H1 (cell line): ENCODE data around the gene P2RX7. TPM values are rescaled to one million over a fixed set of nuclear protein-coding genes. Genes with fewer than 3 reads are reported as not detected.

Experiments used
- CTCF ChIA-PET: fragments of 300-600 bp; sonication (Branson Sonifier 250); formaldehyde crosslinking; loops from one replicate; lab custom pipeline; 2021; ENCODE audit not compliant: partially characterized antibody; lab: Charles Lee
- POLR2A ChIA-PET: fragments of 300-600 bp; sonication (Branson Sonifier 250); formaldehyde crosslinking; loops from one replicate; lab custom pipeline; 2021; ENCODE audit warnings: inconsistent platforms; ENCODE audit not compliant: partially characterized antibody; lab: Charles Lee
- DNase-seq, 2 experiments: peaks; one replicate each; pipeline versions ENCODE4 v3.0.0 to v3.0.0-alpha.2; 2010 to 2022; ENCODE audit warnings: low spot score in 2 of 2, low read depth in 1 of 2, mixed read lengths in 1 of 2
- FAIRE-seq: peaks from 2 replicates; lab custom pipeline; 2011; peaks lifted over from hg19 to GRCh38; lab: Jason Lieb, UNC
- H2AFZ ChIP-seq: 2 replicates; pipeline ENCODE4 v1.8.1; 2012; ENCODE audit warnings: low read length, inconsistent platforms
- H2AK5ac ChIP-seq: 2 replicates; pipeline ENCODE4 v1.6.1; 2013; ENCODE audit warnings: low read depth, low read length
- H2BK120ac ChIP-seq: replicated peaks from 2 replicates; pipeline ENCODE3; 2013; ENCODE audit warnings: low read depth, low read length, inconsistent platforms
- H2BK12ac ChIP-seq: 2 replicates; pipeline ENCODE4 v1.6.1; 2013; ENCODE audit warnings: low read depth, low read length
- H2BK15ac ChIP-seq: 2 replicates; pipeline ENCODE4 v1.6.1; 2013; ENCODE audit warnings: low read length
- H2BK20ac ChIP-seq: 2 replicates; pipeline ENCODE4 v1.6.1; 2013; ENCODE audit warnings: low read length
- H2BK5ac ChIP-seq: 2 replicates; pipeline ENCODE4 v1.6.1; 2013; ENCODE audit warnings: low read depth, low read length
- H3K14ac ChIP-seq: 2 replicates; pipeline ENCODE4 v1.6.1; 2013; ENCODE audit warnings: inconsistent platforms; ENCODE audit not compliant: insufficient read length
- H3K18ac ChIP-seq: 2 replicates; pipeline ENCODE4 v1.6.1; 2013; ENCODE audit warnings: low read length; ENCODE audit errors: extremely low read depth
- H3K23ac ChIP-seq: 2 replicates; pipeline ENCODE4 v1.6.1; 2013; ENCODE audit warnings: inconsistent platforms; ENCODE audit not compliant: insufficient read length
- H3K23me2 ChIP-seq: 2 replicates; pipeline ENCODE4 v1.6.1; 2013; ENCODE audit warnings: low read depth, low read length
- H3K27ac ChIP-seq: 2 replicates; pipeline ENCODE4 v1.6.1; 2011; ENCODE audit warnings: low read depth, low read length, inconsistent platforms
- H3K27me3 ChIP-seq, 4 experiments: replicated peaks in 1 of 4; 1 replicate in 1 of 4; 2 replicates in 3 of 4; pipeline versions ENCODE4 v1.6.1 to v1.8.1; 2011 to 2013; ENCODE audit warnings: low read length in 3 of 4, mild to moderate bottlenecking in 3 of 4, inconsistent platforms in 2 of 4, mixed read lengths in 2 of 4, moderate library complexity in 1 of 4; ENCODE audit not compliant: control insufficient read depth in 3 of 4, insufficient read depth in 3 of 4; ENCODE audit errors: extremely low read depth in 1 of 4
- H3K36me3 ChIP-seq, 4 experiments: 2 replicates each; pipeline versions ENCODE4 v1.6.1 to v1.8.1; 2011 to 2013; ENCODE audit warnings: mild to moderate bottlenecking in 4 of 4, low read length in 3 of 4, moderate library complexity in 2 of 4, control low read depth in 1 of 4, inconsistent platforms in 1 of 4; ENCODE audit not compliant: insufficient read depth in 4 of 4, control insufficient read depth in 2 of 4
- H3K4ac ChIP-seq: replicated peaks from 2 replicates; pipeline ENCODE3; 2013; ENCODE audit warnings: low read length, low read depth, mixed read lengths, inconsistent platforms; ENCODE audit not compliant: insufficient read length
- H3K4me1 ChIP-seq, 4 experiments: replicated peaks in 1 of 4; 1 replicate in 1 of 4; 2 replicates in 3 of 4; pipeline versions ENCODE4 v1.6.1 to v1.8.1; 2011 to 2013; ENCODE audit warnings: low read length in 3 of 4, inconsistent platforms in 2 of 4, mixed read lengths in 1 of 4; ENCODE audit not compliant: insufficient read depth in 4 of 4, control insufficient read depth in 3 of 4
- H3K4me2 ChIP-seq, 2 experiments: 2 replicates each; pipeline versions ENCODE4 v1.6.1 to v1.8.1; 2011 to 2013; ENCODE audit warnings: low read depth in 2 of 2, low read length in 2 of 2, control low read depth in 1 of 2, inconsistent platforms in 1 of 2, mild to moderate bottlenecking in 1 of 2; ENCODE audit not compliant: insufficient read depth in 1 of 2
- H3K4me3 ChIP-seq, 4 experiments: fragments of 200-600, 300-600 bp in 1 of 4; sonication (generic), shearing (Covaris generic), sonication (Bioruptor Twin) in 1 of 4; 2 replicates each; pipeline versions ENCODE4 v1.5.1 to v1.8.1; 2011 to 2016; ENCODE audit warnings: low read length in 4 of 4, low read depth in 3 of 4, control low read depth in 2 of 4, inconsistent platforms in 2 of 4, mild to moderate bottlenecking in 2 of 4, mixed read lengths in 1 of 4, moderate library complexity in 1 of 4; ENCODE audit not compliant: insufficient read depth in 2 of 4; ENCODE audit errors: extremely low read depth in 1 of 4
- H3K56ac ChIP-seq: replicated peaks from 2 replicates; pipeline ENCODE3; 2013; ENCODE audit warnings: low read depth, mild to moderate bottlenecking, mixed read lengths, low read length, inconsistent platforms; ENCODE audit not compliant: insufficient read length
- H3K79me1 ChIP-seq: 2 replicates; pipeline ENCODE4 v1.6.1; 2013; ENCODE audit warnings: low read depth, low read length, control low read depth
- H3K79me2 ChIP-seq, 2 experiments: 2 replicates each; pipeline versions ENCODE4 v1.6.1 to v1.8.1; 2012 to 2013; ENCODE audit warnings: low read length in 2 of 2, mild to moderate bottlenecking in 2 of 2, inconsistent platforms in 1 of 2; ENCODE audit not compliant: insufficient read depth in 2 of 2, control insufficient read depth in 1 of 2
- H3K9ac ChIP-seq, 4 experiments: replicated peaks in 1 of 4; 1 replicate in 1 of 4; 2 replicates in 3 of 4; pipeline versions ENCODE4 v1.6.1 to v1.8.1; 2011 to 2013; ENCODE audit warnings: low read depth in 3 of 4, low read length in 3 of 4, control low read depth in 2 of 4, mild to moderate bottlenecking in 2 of 4, moderate library complexity in 2 of 4, inconsistent platforms in 1 of 4; ENCODE audit errors: extremely low read depth in 1 of 4
- H3K9me3 ChIP-seq, 2 experiments: 2 replicates each; pipeline versions ENCODE4 v1.6.1 to v1.8.1; 2012 to 2013; ENCODE audit warnings: mild to moderate bottlenecking in 2 of 2, moderate library complexity in 2 of 2, control low read depth in 1 of 2, inconsistent platforms in 1 of 2, low read depth in 1 of 2, low read length in 1 of 2, mixed read lengths in 1 of 2; ENCODE audit not compliant: insufficient read depth in 2 of 2
- H4K20me1 ChIP-seq, 2 experiments: replicated peaks in 1 of 2; 2 replicates each; pipeline versions ENCODE3 to v1.8.1; 2011 to 2013; ENCODE audit warnings: inconsistent platforms in 2 of 2, low read length in 2 of 2, mild to moderate bottlenecking in 1 of 2; ENCODE audit not compliant: insufficient read depth in 2 of 2, control insufficient read depth in 1 of 2
- H4K5ac ChIP-seq: 2 replicates; pipeline ENCODE4 v1.6.1; 2013; ENCODE audit warnings: low read length, low read depth, mixed read lengths, inconsistent platforms; ENCODE audit not compliant: insufficient read length
- H4K8ac ChIP-seq: 2 replicates; pipeline ENCODE4 v1.8.0; 2013; ENCODE audit warnings: mild to moderate bottlenecking, moderate library complexity, low read length, inconsistent platforms; ENCODE audit not compliant: insufficient read depth; ENCODE audit errors: extremely low read depth
- H4K91ac ChIP-seq: replicated peaks from 2 replicates; pipeline ENCODE3; 2013; ENCODE audit warnings: low read length, mixed read lengths, inconsistent platforms; ENCODE audit not compliant: insufficient read length
- CEBPB ChIP-seq: IDR thresholded peaks from 2 replicates; pipeline ENCODE4 v1.6.1; 2012; ENCODE audit warnings: low read depth, low read length
- CTBP2 ChIP-seq: IDR thresholded peaks from 2 replicates; pipeline ENCODE4 v1.7.0; 2011; ENCODE audit warnings: borderline replicate concordance, mild to moderate bottlenecking, moderate library complexity, mixed read lengths, low read length; ENCODE audit not compliant: insufficient read depth, insufficient read length
- EGR1 ChIP-seq: IDR thresholded peaks from 2 replicates; pipeline ENCODE4 v1.6.1; 2011; ENCODE audit warnings: low read depth, low read length, borderline replicate concordance
- GTF2F1 ChIP-seq: IDR thresholded peaks from 2 replicates; pipeline ENCODE4 v1.6.1; 2012; ENCODE audit warnings: low read depth, low read length, improper control_type of control experiment, borderline replicate concordance
- POU5F1 ChIP-seq: IDR thresholded peaks from 2 replicates; pipeline ENCODE4 v1.6.1; 2011; ENCODE audit warnings: low read depth, mild to moderate bottlenecking, low read length, moderate library complexity
- RBBP5 ChIP-seq: IDR thresholded peaks from 2 replicates; pipeline ENCODE4 v1.7.1; 2012; ENCODE audit warnings: low read depth, mild to moderate bottlenecking, inconsistent platforms, low read length, moderate library complexity, borderline replicate concordance
- WGBS, 2 experiments: shearing (Covaris generic) in 1 of 2; methylation state at CpG; one replicate each; pipeline versions ENCODE4 v1.1.6 to v1.1.7; 2013 to 2015; ENCODE audit warnings: low lambda C conversion rate in 2 of 2, mixed read lengths in 2 of 2, inconsistent platforms in 1 of 2, low coverage in 1 of 2, missing lambda C conversion rate in 1 of 2; ENCODE audit not compliant: insufficient replicate concordance in 2 of 2, insufficient coverage in 1 of 2, insufficient read length in 1 of 2; ENCODE audit errors: extremely low coverage in 1 of 2, missing lambda C conversion rate in 1 of 2; 5-methylcytosine and 5-hydroxymethylcytosine counted together
- polyA plus RNA-seq, 7 experiments: library from polyadenylated mRNA; depleted of rRNA in 3 of 7; stranded (reverse) in 5 of 7; unstranded in 2 of 7; fragments of >200 nt in 5 of 7; fragments of 200-250 nt in 2 of 7; gene quantifications; 1 replicate in 5 of 7; 2 replicates in 1 of 7; 4 replicates in 1 of 7; pipeline versions ENCODE4 v1.2.1 to v1.2.3, GENCODE V29; 2011 to 2013; ENCODE audit warnings: missing spikeins in 2 of 7, mixed read lengths in 2 of 7
- total RNA-seq: library from RNA; stranded (reverse); fragmentation: NEBNext Ultra II Directional; extraction: Animal tissue kit (Norgen Biotek cat#: 25700); gene quantifications from 2 replicates; pipeline ENCODE4 v1.2.1, GENCODE V29; 2021

The P2RX7 gene
- total and polyA plus RNA-seq, 2 of the 8 experiments (the other 6 are each of a cell fraction or from before 2014, with no cell fraction given): 0.38 to 0.56 TPM

DNA sequence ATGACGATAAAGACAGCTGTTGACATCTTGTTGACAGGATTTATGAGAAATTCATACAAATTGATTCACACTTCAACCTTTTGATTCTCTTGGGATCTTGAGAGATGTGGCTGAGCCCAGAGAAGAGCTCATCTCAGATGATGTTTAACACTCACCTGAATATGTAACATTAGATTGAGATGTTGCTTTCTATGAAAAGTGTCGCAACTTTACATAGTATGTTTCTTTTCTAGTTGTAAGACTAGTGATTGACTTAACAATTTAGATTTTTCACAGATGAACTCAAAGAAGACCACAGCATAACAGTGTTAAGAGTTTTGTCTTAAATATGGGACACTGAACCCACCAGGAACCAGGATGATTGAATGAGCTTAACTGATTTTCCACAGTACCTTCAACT, 40.6 kb upstream of the P2RX7 start:
- H3K79me1 ChIP-seq: no peaks in the 10 kb centered on the region
- peaks cover 0 to 7% (median under 1%) of the 10 kb centered on the region in 4 experiments; a peak in 1 of 7 replicates for H3K4me1 ChIP-seq
- H3K56ac ChIP-seq: no peak overlapping the region
- H3K4me2 ChIP-seq: no peak overlapping the region
- no peak overlapping the region for H3K14ac ChIP-seq
- no peak overlapping the region for H3K4me3 ChIP-seq
- ChIA-PET POLR2A (no interaction called here), CTCF (interaction anchor here (1.2 to 1.6 kb wide), 3 partner anchors 17 to 83 kb away, joined by 3 to 7 read pairs (median 3); no protein-coding TSS in a partner anchor)
- H4K8ac ChIP-seq: no peak overlapping the region
- no peak overlapping the region for H4K5ac ChIP-seq
- H2AK5ac ChIP-seq: no peak overlapping the region
- H3K4ac ChIP-seq: no peak overlapping the region
- no peak for FAIRE-seq
- H2BK120ac ChIP-seq: no peak overlapping the region
- no peaks in the 10 kb centered on the region for H3K36me3 ChIP-seq
- H3K23me2 ChIP-seq: peaks cover 4% of the 10 kb centered on the region; the same call in 1 of the 2 replicates
- peaks cover 0 to 7% (median 5%) of the 10 kb centered on the region in 4 experiments; a peak in 6 of 7 replicates for H3K27me3 ChIP-seq
- H2AFZ ChIP-seq: no peak overlapping the region
- H3K9ac ChIP-seq: no peak overlapping the region
- no peaks in the 10 kb centered on the region for H3K79me2 ChIP-seq
- DNase-seq: no peak
- no peak overlapping the region for H4K91ac ChIP-seq
- no peaks in the 10 kb centered on the region for H4K20me1 ChIP-seq
- TF ChIP-seq EGR1 (no peak), GTF2F1 (no peak), CTBP2 (no peak), POU5F1 (no peak), RBBP5 (no peak), CEBPB (no peak)
- no peak overlapping the region for H3K18ac ChIP-seq
- H2BK12ac ChIP-seq: no peak overlapping the region
- no peak overlapping the region for H3K23ac ChIP-seq
- H2BK15ac ChIP-seq: no peak overlapping the region
- no peak overlapping the region for H3K27ac ChIP-seq
- H3K9me3 ChIP-seq: no peaks in the 10 kb centered on the region; a peak in 1 of 4 replicates
- 93% methylated on average over 2 of the region's 2 CpGs; no CpG with 5 or more reads in 1 of the 2 experiments for WGBS, 2 experiments
- no peak overlapping the region for H2BK20ac ChIP-seq
- no peak overlapping the region for H2BK5ac ChIP-seq
